CD8-positive, alpha-beta memory T cell (primary cell): Measurements from ENCODE around the gene PRRX1. TPM values are rescaled to one million over a fixed set of nuclear protein-coding genes. Genes with fewer than 3 reads are reported as not detected.

Source experiments
- CTCF ChIA-PET: fragments of 350-600 bp; sonication (Branson Sonifier 250); formaldehyde crosslinking; loops from one replicate; lab custom pipeline; 2021; ENCODE audit warnings: antibody characterized with exemption; lab: Charles Lee
- POLR2A ChIA-PET: fragments of 350-600 bp; sonication (Branson Sonifier 250); formaldehyde crosslinking; loops from one replicate; lab custom pipeline; 2021; ENCODE audit warnings: antibody characterized with exemption; lab: Charles Lee
- DNase-seq, 5 donors: peaks; one replicate each; pipeline versions ENCODE4 v3.0.0 to v3.0.0-alpha.2; 2020 to 2022; ENCODE audit warnings: mixed read lengths in 1 of 5
- H3K27ac ChIP-seq: one replicate; pipeline ENCODE4 v1.7.0; 2013; ENCODE audit warnings: low read depth, mild to moderate bottlenecking, low read length, moderate library complexity
- H3K27me3 ChIP-seq: 2 replicates; pipeline ENCODE4 v1.7.0; 2013; ENCODE audit warnings: low read length, mild to moderate bottlenecking; ENCODE audit not compliant: insufficient read depth, poor library complexity, severe bottlenecking
- H3K36me3 ChIP-seq: 2 replicates; pipeline ENCODE4 v1.7.0; 2013; ENCODE audit warnings: mild to moderate bottlenecking, low read length, moderate library complexity; ENCODE audit not compliant: insufficient read depth
- H3K4me1 ChIP-seq: 2 replicates; pipeline ENCODE4 v1.7.0; 2013; ENCODE audit warnings: mild to moderate bottlenecking, low read length, moderate library complexity; ENCODE audit not compliant: insufficient read depth
- H3K4me3 ChIP-seq: 2 replicates; pipeline ENCODE4 v1.7.0; 2013; ENCODE audit warnings: mild to moderate bottlenecking, low read length
- H3K9me3 ChIP-seq: 2 replicates; pipeline ENCODE4 v1.7.0; 2013; ENCODE audit warnings: mild to moderate bottlenecking, low read length
- H3K27ac Mint-ChIP-seq, 8 donors: one replicate each; pipeline ENCODE4 v1.8.0; 2020 to 2021; ENCODE audit warnings: mixed read lengths in 8 of 8, mild to moderate bottlenecking in 6 of 8, inconsistent platforms in 3 of 8, moderate library complexity in 3 of 8
- H3K27me3 Mint-ChIP-seq, 2 donors: one replicate each; pipeline ENCODE4 v1.8.0; 2020 to 2021; ENCODE audit warnings: mixed read lengths in 2 of 2, mild to moderate bottlenecking in 1 of 2, moderate library complexity in 1 of 2
- H3K36me3 Mint-ChIP-seq, 3 donors: one replicate each; pipeline ENCODE4 v1.8.0; 2020 to 2021; ENCODE audit warnings: mixed read lengths in 3 of 3, inconsistent platforms in 1 of 3, mild to moderate bottlenecking in 1 of 3
- H3K4me1 Mint-ChIP-seq, 3 donors: one replicate each; pipeline ENCODE4 v1.8.0; 2020 to 2021; ENCODE audit warnings: mixed read lengths in 3 of 3, inconsistent platforms in 1 of 3, mild to moderate bottlenecking in 1 of 3
- H3K4me3 Mint-ChIP-seq, 7 donors: one replicate each; pipeline ENCODE4 v1.8.0; 2020 to 2021; ENCODE audit warnings: mixed read lengths in 7 of 7, mild to moderate bottlenecking in 6 of 7, moderate library complexity in 4 of 7, inconsistent platforms in 2 of 7
- H3K9me3 Mint-ChIP-seq, 5 donors: one replicate each; pipeline ENCODE4 v1.8.0; 2020 to 2022; ENCODE audit warnings: mixed read lengths in 5 of 5, mild to moderate bottlenecking in 3 of 5, moderate library complexity in 2 of 5, inconsistent platforms in 1 of 5
- polyA plus RNA-seq: library from polyadenylated mRNA; unstranded; fragments of 300-500 nt; fragmentation: Illumina TruSeq; gene quantifications from one replicate; pipeline ENCODE4 v1.2.3, GENCODE V29; 2021
- total RNA-seq, 2 experiments: library from RNA; stranded (reverse); gene quantifications; one replicate each; pipeline ENCODE4 v1.2.3, GENCODE V29; 2021

The PRRX1 gene
- total and polyA plus RNA-seq, 3 experiments from 2014 or later: not detected

DNA sequence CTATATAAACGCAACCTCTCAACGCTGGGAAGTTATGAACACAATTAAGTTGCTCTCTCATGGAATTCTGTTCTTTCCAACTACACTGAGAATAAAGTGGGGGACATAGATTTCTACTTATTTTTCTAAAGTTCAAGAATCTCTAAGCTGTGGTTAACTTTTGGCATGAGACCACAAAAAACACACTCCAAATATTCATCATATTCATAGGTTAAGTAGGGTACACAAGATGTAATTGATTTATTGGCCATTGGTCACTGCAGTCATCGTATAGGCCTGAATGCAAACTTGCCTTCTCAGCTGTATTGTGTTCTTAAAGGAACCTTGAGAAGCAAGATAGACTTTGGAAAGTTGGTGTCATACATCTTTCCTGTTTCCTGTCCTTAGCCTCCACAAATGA is 40.3 kb downstream of the PRRX1 start:
- Histone ChIP-seq H3K4me3 (no peak overlapping the region), H3K9me3 (no peaks in the 10 kb centered on the region), H3K27ac (no peak overlapping the region), H3K4me1 (no peaks in the 10 kb centered on the region), H3K27me3 (no peaks in the 10 kb centered on the region), H3K36me3 (no peaks in the 10 kb centered on the region)
- peaks cover 0 to 5% (median 0%) of the 10 kb centered on the region in 5 donors for H3K9me3 Mint-ChIP-seq
- DNase-seq: no peak
- no peak overlapping the region for H3K4me3 Mint-ChIP-seq
- CTCF ChIA-PET: no interaction called here
- no peaks in the 10 kb centered on the region for H3K4me1 Mint-ChIP-seq
- H3K36me3 Mint-ChIP-seq: no peaks in the 10 kb centered on the region
- peaks cover 7 to 17% of the 10 kb centered on the region in 2 donors for H3K27me3 Mint-ChIP-seq
- POLR2A ChIA-PET: no interaction called here
- no peak overlapping the region for H3K27ac Mint-ChIP-seq

DNA sequence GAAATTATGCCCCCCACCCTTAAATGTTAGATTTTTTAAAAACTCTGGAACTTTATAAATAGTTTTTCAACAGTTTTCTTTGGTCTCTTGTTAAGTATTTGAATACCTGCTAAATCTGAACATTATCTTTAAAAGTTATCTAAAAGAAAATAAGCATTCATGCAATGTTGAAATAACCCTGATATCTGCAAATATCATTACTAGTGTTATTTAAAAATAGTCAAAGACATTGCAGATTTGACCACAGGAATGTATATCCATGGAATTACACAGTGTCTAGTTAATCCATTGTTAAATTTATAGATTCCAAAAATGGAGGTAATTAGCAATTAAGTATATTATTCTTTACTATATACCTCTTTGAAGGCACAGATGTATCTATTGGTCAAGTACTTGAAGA is 42.0 kb downstream of the PRRX1 start:
- POLR2A ChIA-PET: no interaction called here
- H3K27ac Mint-ChIP-seq: no peak overlapping the region
- no peaks in the 10 kb centered on the region for H3K27me3 ChIP-seq

DNA sequence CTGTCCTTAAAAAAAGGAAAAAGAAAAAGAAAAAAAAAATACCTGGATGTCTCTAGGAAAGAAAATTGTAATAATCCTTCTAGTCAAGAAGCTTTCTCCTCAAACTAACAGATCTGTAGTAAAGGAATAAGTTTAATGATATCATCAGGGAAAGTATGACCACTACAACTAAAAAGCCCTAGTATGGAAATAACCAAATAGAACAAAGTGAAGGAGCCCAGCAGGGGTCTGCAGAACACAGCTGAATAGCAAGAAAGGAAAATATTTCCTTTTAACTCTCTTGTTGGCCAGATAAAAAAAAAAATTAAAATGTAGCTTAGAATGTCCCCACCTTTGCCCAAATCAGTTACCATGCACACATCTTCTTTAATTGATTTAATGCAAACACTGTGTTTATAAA is 43.2 kb downstream of the PRRX1 start:
- CTCF ChIA-PET: no interaction called here
- H3K27me3 Mint-ChIP-seq: peaks cover 2 to 13% of the 10 kb centered on the region in 2 donors
- H3K4me3 Mint-ChIP-seq: no peak overlapping the region
- H3K4me1 Mint-ChIP-seq: no peaks in the 10 kb centered on the region
- Histone ChIP-seq H3K4me3 (no peak overlapping the region), H3K27me3 (no peaks in the 10 kb centered on the region), H3K27ac (no peak overlapping the region), H3K9me3 (no peaks in the 10 kb centered on the region), H3K4me1 (no peaks in the 10 kb centered on the region), H3K36me3 (no peaks in the 10 kb centered on the region)
- no peak for DNase-seq
- H3K36me3 Mint-ChIP-seq: no peaks in the 10 kb centered on the region
- H3K27ac Mint-ChIP-seq: no peak overlapping the region
- peaks cover 0 to 5% (median 0%) of the 10 kb centered on the region in 5 donors for H3K9me3 Mint-ChIP-seq
- POLR2A ChIA-PET: no interaction called here

More for the DNA sequence above, 42.0 kb downstream of the PRRX1 start:
- Mint-ChIP-seq H3K36me3 (no peaks in the 10 kb centered on the region), H3K4me1 (no peaks in the 10 kb centered on the region), H3K27me3 (peaks cover 5 to 13% of the 10 kb centered on the region in 2 donors), H3K4me3 (no peak overlapping the region), H3K9me3 (peaks cover 0 to 5% (median 0%) of the 10 kb centered on the region in 5 donors)
- H3K4me1 ChIP-seq: no peaks in the 10 kb centered on the region
- no peak overlapping the region for H3K27ac ChIP-seq
- DNase-seq: no peak
- CTCF ChIA-PET: no interaction called here
- no peaks in the 10 kb centered on the region for H3K9me3 ChIP-seq
- no peaks in the 10 kb centered on the region for H3K36me3 ChIP-seq
- H3K4me3 ChIP-seq: no peak overlapping the region

DNA sequence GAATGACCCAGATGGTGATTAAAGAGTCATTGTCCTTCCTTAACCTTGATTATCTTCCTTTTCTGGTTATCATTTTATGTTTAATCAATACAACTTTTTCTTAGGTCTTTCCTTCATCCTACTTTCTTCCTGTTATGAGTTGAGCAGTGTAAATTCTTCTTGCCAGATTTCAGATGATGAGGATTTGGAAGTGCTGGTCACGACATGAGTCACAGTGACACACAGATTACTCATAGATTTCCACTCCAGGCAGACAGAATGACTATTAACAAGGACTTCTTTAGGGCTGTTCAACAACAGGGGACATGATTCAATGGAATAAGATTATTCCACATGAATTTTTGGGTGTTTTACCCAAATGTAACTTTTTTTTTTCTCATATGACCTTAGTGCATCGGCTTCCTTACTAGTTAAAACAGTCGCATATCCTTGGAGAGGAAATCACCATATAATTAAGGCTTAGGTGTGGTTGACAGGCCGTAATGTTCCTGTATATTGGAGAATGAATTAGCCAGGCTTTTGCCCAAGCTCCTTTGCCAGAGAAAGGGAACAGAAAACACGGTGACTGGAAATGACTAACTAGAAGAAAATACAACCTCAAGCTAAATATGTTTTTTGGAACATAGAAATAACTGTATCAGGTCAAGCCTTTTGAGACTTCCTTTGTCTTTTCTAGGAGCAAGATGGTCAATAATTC is 44.2 kb downstream of the PRRX1 start:
- H3K27ac ChIP-seq: no peak overlapping the region
- H3K4me1 Mint-ChIP-seq: no peaks in the 10 kb centered on the region
- ChIA-PET POLR2A (no interaction called here), CTCF (no interaction called here)
- peaks cover 0 to 5% (median 0%) of the 10 kb centered on the region in 5 donors for H3K9me3 Mint-ChIP-seq
- peaks cover 0 to 9% of the 10 kb centered on the region in 2 donors for H3K27me3 Mint-ChIP-seq
- H3K36me3 Mint-ChIP-seq: no peaks in the 10 kb centered on the region
- H3K4me1 ChIP-seq: no peaks in the 10 kb centered on the region
- no peak for DNase-seq
- no peaks in the 10 kb centered on the region for H3K9me3 ChIP-seq
- H3K27ac Mint-ChIP-seq: no peak overlapping the region
- no peaks in the 10 kb centered on the region for H3K27me3 ChIP-seq
- no peak overlapping the region for H3K4me3 Mint-ChIP-seq
- H3K36me3 ChIP-seq: no peaks in the 10 kb centered on the region
- H3K4me3 ChIP-seq: no peak overlapping the region

DNA sequence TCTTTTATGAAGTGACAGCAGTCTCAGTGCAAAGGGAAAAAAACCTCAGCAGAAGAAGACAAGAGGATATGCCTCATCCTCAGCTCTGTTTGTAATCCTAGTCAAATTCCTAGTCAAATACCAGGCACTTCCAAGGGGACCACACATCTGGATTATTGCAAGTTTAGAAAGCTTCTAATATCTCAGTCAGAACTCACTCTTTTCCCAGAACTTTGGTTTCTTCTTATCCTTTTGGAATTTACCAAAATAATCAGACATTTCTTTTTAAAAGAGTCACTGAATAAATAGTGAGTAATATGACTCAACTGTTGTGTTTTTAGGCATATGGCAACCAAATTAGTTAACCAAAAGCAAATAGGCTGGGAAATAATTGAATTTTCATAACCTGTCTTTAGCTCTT is 47.8 kb downstream of the PRRX1 start:
- Mint-ChIP-seq H3K4me1 (no peaks in the 10 kb centered on the region), H3K4me3 (no peak overlapping the region), H3K36me3 (no peaks in the 10 kb centered on the region), H3K9me3 (peaks cover 0 to 5% (median 0%) of the 10 kb centered on the region in 5 donors), H3K27ac (no peak overlapping the region), H3K27me3 (peaks cover 1 to 20% of the 10 kb centered on the region in 2 donors)
- H3K27me3 ChIP-seq: no peaks in the 10 kb centered on the region
- no peaks in the 10 kb centered on the region for H3K36me3 ChIP-seq
- no peak overlapping the region for H3K4me3 ChIP-seq
- H3K9me3 ChIP-seq: no peaks in the 10 kb centered on the region
- no peaks in the 10 kb centered on the region for H3K4me1 ChIP-seq
- POLR2A ChIA-PET: no interaction called here
- no peak for DNase-seq
- no peak overlapping the region for H3K27ac ChIP-seq
- CTCF ChIA-PET: no interaction called here

- Mint-ChIP-seq H3K9me3 (peaks cover 0 to 3% (median 0%) of the 10 kb centered on the region in 5 donors), H3K27me3 (peaks cover 1 to 17% of the 10 kb centered on the region in 2 donors), H3K36me3 (no peaks in the 10 kb centered on the region), H3K27ac (no peak overlapping the region), H3K4me1 (no peaks in the 10 kb centered on the region), H3K4me3 (no peak overlapping the region)
- Histone ChIP-seq H3K27me3 (no peaks in the 10 kb centered on the region), H3K9me3 (no peaks in the 10 kb centered on the region), H3K36me3 (no peaks in the 10 kb centered on the region), H3K4me3 (no peak overlapping the region), H3K4me1 (no peaks in the 10 kb centered on the region), H3K27ac (no peak overlapping the region)
- ChIA-PET CTCF (no interaction called here), POLR2A (no interaction called here)
- no peak for DNase-seq
These were observed 50.2 kb downstream of the PRRX1 start for GRCh38 chr1:170714163-170714562.

DNA sequence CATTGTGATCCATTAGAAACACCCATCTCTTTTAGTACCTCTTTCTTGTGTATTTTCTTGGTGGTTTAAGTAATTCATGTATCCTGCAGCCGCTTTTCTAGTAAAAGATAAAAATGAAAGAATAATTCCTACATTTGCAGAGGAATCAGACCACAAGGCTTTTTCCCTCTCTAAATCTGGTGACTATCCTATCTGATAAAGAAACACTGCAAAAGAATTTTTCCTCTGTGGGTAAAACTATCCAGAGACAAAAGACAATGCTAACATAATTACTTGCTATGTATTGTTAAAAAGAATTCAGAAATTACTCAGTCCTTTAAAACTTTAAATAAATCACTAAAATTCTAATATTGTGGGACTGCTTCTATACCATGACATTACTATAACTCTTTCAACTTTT is 51.0 kb downstream of the PRRX1 start:
- no peak overlapping the region for H3K4me3 Mint-ChIP-seq
- peaks cover 1 to 17% of the 10 kb centered on the region in 2 donors for H3K27me3 Mint-ChIP-seq
- ChIA-PET POLR2A (no interaction called here), CTCF (no interaction called here)
- Histone ChIP-seq H3K27ac (no peak overlapping the region), H3K27me3 (no peaks in the 10 kb centered on the region), H3K36me3 (no peaks in the 10 kb centered on the region), H3K4me1 (no peaks in the 10 kb centered on the region), H3K4me3 (no peak overlapping the region), H3K9me3 (no peaks in the 10 kb centered on the region)
- no peaks in the 10 kb centered on the region for H3K4me1 Mint-ChIP-seq
- peaks cover 0 to 3% (median 0%) of the 10 kb centered on the region in 5 donors for H3K9me3 Mint-ChIP-seq
- DNase-seq: no peak
- no peaks in the 10 kb centered on the region for H3K36me3 Mint-ChIP-seq
- H3K27ac Mint-ChIP-seq: no peak overlapping the region

GRCh38 chr1:170716835-170717429 is 53.0 kb downstream of the PRRX1 start:
- CTCF ChIA-PET: no interaction called here
- no peak overlapping the region for H3K4me3 Mint-ChIP-seq
- H3K36me3 Mint-ChIP-seq: no peaks in the 10 kb centered on the region

More at GRCh38 chr1:170716835-170717429, 53.0 kb downstream of the PRRX1 start:
- H3K27me3 ChIP-seq: no peaks in the 10 kb centered on the region
- Mint-ChIP-seq H3K9me3 (peaks cover 0 to 3% (median 0%) of the 10 kb centered on the region in 5 donors), H3K27me3 (peaks cover 1 to 17% of the 10 kb centered on the region in 2 donors), H3K27ac (no peak overlapping the region), H3K4me1 (no peaks in the 10 kb centered on the region)
- no peak overlapping the region for H3K4me3 ChIP-seq
- POLR2A ChIA-PET: no interaction called here
- no peak overlapping the region for H3K27ac ChIP-seq
- H3K9me3 ChIP-seq: no peaks in the 10 kb centered on the region
- no peaks in the 10 kb centered on the region for H3K36me3 ChIP-seq
- no peak for DNase-seq
- no peaks in the 10 kb centered on the region for H3K4me1 ChIP-seq
